ENCODE measurements around the gene LRRD1.

DNA sequence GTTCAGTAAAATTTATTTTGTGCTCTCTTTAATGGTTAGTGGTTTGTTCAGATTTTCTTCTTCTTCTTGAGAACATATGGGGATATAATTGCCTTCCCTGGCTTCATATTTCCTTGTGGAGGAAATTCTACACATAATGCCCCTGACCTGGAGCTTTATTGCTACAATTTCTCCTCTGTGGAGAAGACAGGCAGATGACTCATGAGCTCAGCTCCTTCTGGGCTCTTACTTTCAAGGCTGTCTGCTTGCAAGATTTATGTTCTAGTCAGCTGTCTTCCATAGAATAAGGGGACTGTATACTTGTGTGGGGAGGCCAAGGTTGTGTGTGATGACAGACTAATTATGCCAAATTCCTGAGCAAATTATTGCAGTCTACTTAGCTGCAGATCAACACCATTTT, 1.6 kb downstream of the LRRD1 start:
- no peak for TF ChIP-seq POLR2A (IDR thresholded peaks at IDR 0.05; ENCODE audit: low read depth, low read length)
- no peak for TF ChIP-seq POU2F2 (IDR thresholded peaks at IDR 0.05; ENCODE audit: low read depth, low read length)
- no peak for TF ChIP-seq TAF1 (IDR thresholded peaks at IDR 0.05; ENCODE audit: low read depth, low read length)

Data from GM12891 (cell line).